Lung (tissue), 16 donors: ENCODE measurements around the gene ZDHHC15. TPM values are rescaled to one million over a fixed set of nuclear protein-coding genes. Genes with fewer than 3 reads are reported as not detected.
"Not testable (repeated sequence)": the region's sequence is repeated elsewhere in the genome, so short reads cannot be mapped to it uniquely, and the experiment has no call there.

Experiments used
- ATAC-seq: fragments of 200-7000 bp; cut with Tn5 transposase; one replicate; pipeline ENCODE4 v1.9.1; 2020; ENCODE audit warnings: moderate number of reproducible peaks; ENCODE audit not compliant: insufficient read depth, low FRiP score
- DNase-seq, 3 donors: peaks; one replicate each; pipeline ENCODE4 v3.0.0-alpha.2; 2013 to 2017
- H3K27ac ChIP-seq, 2 donors: one replicate each; pipeline ENCODE4 v1.5.1; 2013; ENCODE audit warnings: mild to moderate bottlenecking in 2 of 2, moderate library complexity in 2 of 2, control low read depth in 1 of 2, inconsistent platforms in 1 of 2, low read depth in 1 of 2, low read length in 1 of 2
- H3K27me3 ChIP-seq, 3 donors: one replicate each; pipeline ENCODE4 v1.5.1; 2013; ENCODE audit warnings: low read length in 2 of 3; ENCODE audit not compliant: control insufficient read depth in 3 of 3, insufficient read depth in 3 of 3
- H3K36me3 ChIP-seq, 4 donors: one replicate each; pipeline ENCODE4 v1.5.1; 2013; ENCODE audit warnings: low read length in 4 of 4, mild to moderate bottlenecking in 1 of 4, moderate library complexity in 1 of 4; ENCODE audit not compliant: control insufficient read depth in 4 of 4, insufficient read depth in 4 of 4
- H3K4me1 ChIP-seq, 5 donors: one replicate each; pipeline ENCODE4 v1.5.1; 2013; ENCODE audit warnings: low read length in 5 of 5, mild to moderate bottlenecking in 2 of 5, moderate library complexity in 1 of 5; ENCODE audit not compliant: control insufficient read depth in 5 of 5, insufficient read depth in 5 of 5
- H3K4me3 ChIP-seq: one replicate; pipeline ENCODE4 v1.5.1; 2013; ENCODE audit warnings: mild to moderate bottlenecking, control low read depth, moderate library complexity
- H3K9ac ChIP-seq, 2 donors: one replicate each; pipeline ENCODE4 v1.5.1; 2013; ENCODE audit warnings: low read length in 2 of 2, control low read depth in 1 of 2; ENCODE audit not compliant: insufficient read depth in 1 of 2
- H3K9me3 ChIP-seq, 4 donors: one replicate each; pipeline ENCODE4 v1.5.1; 2013; ENCODE audit warnings: low read length in 3 of 4, mild to moderate bottlenecking in 1 of 4, moderate library complexity in 1 of 4; ENCODE audit not compliant: control insufficient read depth in 4 of 4, insufficient read depth in 3 of 4
- CTCF ChIP-seq: IDR thresholded peaks from 2 replicates; pipeline ENCODE4 v1.5.1; 2012; ENCODE audit warnings: mild to moderate bottlenecking; ENCODE audit errors: control extremely low read depth, extremely low read depth
- WGBS, 2 donors: extraction: QIAGEN DNeasy Blood & Tissue Kit; methylation state at CpG; one replicate each; pipeline ENCODE4 v1.1.7; 2013; 5-methylcytosine and 5-hydroxymethylcytosine counted together
- long read RNA-seq, 5 donors: transcript quantifications; one replicate each; lab custom pipeline, GENCODE V29; 2026
- polyA plus RNA-seq, 2 donors: library from polyadenylated mRNA; stranded (reverse); fragments of 200-250 nt; gene quantifications; one replicate each; pipeline ENCODE4 v1.2.1, GENCODE V29; 2013
- total RNA-seq, 2 donors: library from RNA; depleted of rRNA in 1 of 2; stranded (reverse); fragments of >200 nt in 1 of 2; gene quantifications; one replicate each; pipeline ENCODE4 v1.2.1, GENCODE V29; 2014 to 2021
- donor health status: control.
- donor health status: control.
- donor health status: Bipolar disorder and iron deficiency.
- donor health status: healthy.
- donor health status: DM: yes; HTN: yes; CAD: no.

The ZDHHC15 gene
- total RNA-seq: 1 to 10 TPM; 1.8 to 5.3 TPM
- polyA plus RNA-seq: under 1 TPM; 0.41 to 0.59 TPM
- long read RNA-seq, donor 1, full-length matches to known transcripts: 2 of 12 reads
- long read RNA-seq, donor 1, partial matches to known transcripts: 10 of 12 reads
- long read RNA-seq, donor 1, other reads (novel, unspliced or antisense): 0 of 12 reads
- long read RNA-seq, donor 2: 0 reads
- long read RNA-seq, donor 3, full-length matches to known transcripts: 1 of 1 reads
- long read RNA-seq, donor 3, partial matches to known transcripts: 0 of 1 reads
- long read RNA-seq, donor 3, other reads (novel, unspliced or antisense): 0 of 1 reads
- long read RNA-seq, donor 4: 0 reads
- long read RNA-seq, donor 5, full-length matches to known transcripts: 1 of 1 reads
- long read RNA-seq, donor 5, partial matches to known transcripts: 0 of 1 reads
- long read RNA-seq, donor 5, other reads (novel, unspliced or antisense): 0 of 1 reads

- Histone ChIP-seq H3K36me3 (no peaks in the 10 kb centered on the region), H3K4me1 (peaks cover 0 to 6% (median 0%) of the 10 kb centered on the region in 5 donors), H3K4me3 (peak within 1 kb of the TSS; percentile 44), H3K27me3 (no peaks in the 10 kb centered on the region), H3K27ac (peak within 1 kb of the TSS; percentile 54 to 58), H3K9me3 (peaks cover 0 to 6% (median 0%) of the 10 kb centered on the region in 4 donors), H3K9ac (peak within 1 kb of the TSS; percentile 43 to 71)
- WGBS, 2 donors: 1 to 29% methylated on average over 28 to 45 of the region's 45 CpGs
- ATAC-seq: peak; percentile 88
- peak; percentile 77 to 84 (median 81) for DNase-seq
- no peak for TF ChIP-seq CTCF
Measured at GRCh38 chrX:75522565-75523431, at the start of gene ZDHHC15. Gene ZDHHC15, minus strand, starts transcription at chrX:75523037. Its CDS starts 13 bp downstream, at chrX:75523024.

GRCh38 chrX:75560544-75560943, 37.7 kb upstream of the ZDHHC15 start:
- H3K27ac ChIP-seq, H3K9me3 ChIP-seq, H3K4me1 ChIP-seq, H3K9ac ChIP-seq, H3K27me3 ChIP-seq, H3K36me3 ChIP-seq, DNase-seq, H3K4me3 ChIP-seq, ATAC-seq: not testable (repeated sequence)
- WGBS, 2 donors: 93 to 94% methylated on average over 12 to 18 of the region's 18 CpGs

- 7 to 26% methylated on average over 3 of the region's 3 CpGs for WGBS, 2 donors
- no peaks in the 10 kb centered on the region for H3K36me3 ChIP-seq
- DNase-seq: peak; percentile 61 to 80 (median 63)
- peaks cover 0 to 8% (median 4%) of the 10 kb centered on the region in 5 donors for H3K4me1 ChIP-seq
- ATAC-seq: peak; percentile 54
- H3K27ac ChIP-seq: peak overlapping the region in 1 of 2 donors; percentile 64
- H3K27me3 ChIP-seq: no peaks in the 10 kb centered on the region
- H3K9me3 ChIP-seq: peaks cover 0 to 2% (median 0%) of the 10 kb centered on the region in 4 donors
- no peak overlapping the region for H3K4me3 ChIP-seq
- peak overlapping the region in 1 of 2 donors; percentile 13 for H3K9ac ChIP-seq
- TF ChIP-seq CTCF: no peak
Measured at GRCh38 chrX:75547783-75548182, 24.9 kb upstream of the ZDHHC15 start.
